IMR-90 (cell line): ENCODE data around the gene RPTOR. TPM values are rescaled to one million over a fixed set of nuclear protein-coding genes. Genes with fewer than 3 reads are reported as not detected.

ENCODE experiments used
- ATAC-seq: fragments of 200-7000 bp; cut with Tn5 transposase; 2 replicates; pipeline ENCODE4 v1.9.1; 2020; ENCODE audit warnings: low read depth, mild to moderate bottlenecking, moderate library complexity
- BruUV-seq: library from RNA; stranded (reverse); fragments of 400-500 nt; replicated peaks from 2 replicates; lab custom pipeline; 2021; lab: Mats Ljungman, UMichigan
- CTCF ChIA-PET: fragments of 300-600 bp; formaldehyde crosslinking; extraction: SDS; loops from one replicate; lab custom pipeline; 2021; ENCODE audit warnings: antibody characterized with exemption; lab: Yijun Ruan, JAX
- POLR2A ChIA-PET: fragments of 300-600 bp; sonication (Branson Sonifier 250); formaldehyde crosslinking; loops from one replicate; lab custom pipeline; 2022; ENCODE audit warnings: antibody characterized with exemption; ENCODE audit not compliant: unreplicated experiment; lab: Charles Lee
- DNase-seq: peaks from one replicate; pipeline ENCODE4 v3.0.0; 2013
- H2AFZ ChIP-seq: replicated peaks from 2 replicates; pipeline ENCODE3; 2013; ENCODE audit warnings: low read length, mild to moderate bottlenecking; ENCODE audit not compliant: poor library complexity
- H2AK5ac ChIP-seq: 2 replicates; pipeline ENCODE4 v1.6.1; 2013; ENCODE audit warnings: low read depth, low read length, inconsistent platforms
- H2AK9ac ChIP-seq: replicated peaks from 2 replicates; pipeline ENCODE3; 2013; ENCODE audit warnings: mild to moderate bottlenecking, low read depth, low read length, moderate library complexity; ENCODE audit not compliant: poor library complexity
- H2BK120ac ChIP-seq: 2 replicates; pipeline ENCODE4 v1.6.1; 2013; ENCODE audit warnings: low read depth, low read length, inconsistent platforms
- H2BK15ac ChIP-seq: 3 replicates; pipeline ENCODE4 v1.6.1; 2013; ENCODE audit warnings: low read depth, low read length, inconsistent platforms
- H2BK20ac ChIP-seq: 2 replicates; pipeline ENCODE4 v1.6.1; 2013; ENCODE audit warnings: low read depth, mild to moderate bottlenecking, inconsistent platforms, low read length, moderate library complexity
- H2BK5ac ChIP-seq: 2 replicates; pipeline ENCODE4 v1.6.1; 2013; ENCODE audit warnings: mild to moderate bottlenecking, low read depth, low read length, inconsistent platforms; ENCODE audit not compliant: poor library complexity, severe bottlenecking
- H3K14ac ChIP-seq: replicated peaks from 2 replicates; pipeline ENCODE4 v1.6.1; 2013; ENCODE audit warnings: low read depth, low read length, inconsistent platforms
- H3K18ac ChIP-seq: 2 replicates; pipeline ENCODE4 v1.6.1; 2013; ENCODE audit warnings: low read depth, low read length, control low read depth
- H3K23ac ChIP-seq: 2 replicates; pipeline ENCODE4 v1.6.1; 2013; ENCODE audit warnings: low read depth, low read length, inconsistent platforms
- H3K27ac ChIP-seq: 2 replicates; pipeline ENCODE4 v1.5.1; 2013; ENCODE audit warnings: mild to moderate bottlenecking, control low read depth, low read length; ENCODE audit not compliant: insufficient read depth
- H3K27me3 ChIP-seq: 2 replicates; pipeline ENCODE4 v1.6.1; 2013; ENCODE audit warnings: low read length; ENCODE audit not compliant: control insufficient read depth, insufficient read depth
- H3K36me3 ChIP-seq: 2 replicates; pipeline ENCODE4 v1.6.1; 2013; ENCODE audit warnings: low read length, mixed read lengths; ENCODE audit not compliant: control insufficient read depth, insufficient read depth
- H3K4ac ChIP-seq: 2 replicates; pipeline ENCODE4 v1.6.1; 2013; ENCODE audit warnings: low read depth, low read length, inconsistent platforms
- H3K4me1 ChIP-seq: 2 replicates; pipeline ENCODE4 v1.6.1; 2013; ENCODE audit warnings: low read length, mixed read lengths; ENCODE audit not compliant: control insufficient read depth, insufficient read depth
- H3K4me2 ChIP-seq: 2 replicates; pipeline ENCODE4 v1.6.1; 2013; ENCODE audit warnings: low read depth, mild to moderate bottlenecking, control low read depth, low read length, moderate library complexity
- H3K4me3 ChIP-seq: 2 replicates; pipeline ENCODE4 v1.5.1; 2013; ENCODE audit warnings: low read depth, mild to moderate bottlenecking, control low read depth, low read length, moderate library complexity; ENCODE audit not compliant: insufficient read depth
- H3K56ac ChIP-seq: 2 replicates; pipeline ENCODE4 v1.6.1; 2013; ENCODE audit warnings: low read length, inconsistent platforms; ENCODE audit not compliant: insufficient read depth; ENCODE audit errors: extremely low read depth
- H3K79me1 ChIP-seq, 2 experiments: 2 replicates each; pipeline ENCODE4 v1.6.1; 2013; ENCODE audit warnings: low read length in 2 of 2, inconsistent platforms in 1 of 2, low read depth in 1 of 2
- H3K9ac ChIP-seq: 2 replicates; pipeline ENCODE4 v1.6.1; 2013; ENCODE audit warnings: low read depth, low read length, control low read depth
- H3K9me1 ChIP-seq: 2 replicates; pipeline ENCODE4 v1.6.1; 2013; ENCODE audit warnings: low read length, inconsistent platforms; ENCODE audit not compliant: insufficient read depth
- H3K9me3 ChIP-seq: 2 replicates; pipeline ENCODE4 v1.6.1; 2013; ENCODE audit warnings: low read length; ENCODE audit not compliant: control insufficient read depth, insufficient read depth
- H4K20me1 ChIP-seq: 2 replicates; pipeline ENCODE4 v1.6.1; 2013; ENCODE audit warnings: low read length, inconsistent platforms; ENCODE audit not compliant: insufficient read depth
- H4K5ac ChIP-seq: 2 replicates; pipeline ENCODE4 v1.6.1; 2013; ENCODE audit warnings: mild to moderate bottlenecking, low read depth, low read length, control low read depth
- H4K8ac ChIP-seq, 2 experiments: 2 replicates each; pipeline ENCODE4 v1.6.1; 2013; ENCODE audit warnings: low read depth in 2 of 2, low read length in 2 of 2, control low read depth in 1 of 2, inconsistent platforms in 1 of 2
- H4K91ac ChIP-seq: 2 replicates; pipeline ENCODE4 v1.6.1; 2013; ENCODE audit warnings: low read depth, low read length, inconsistent platforms; ENCODE audit not compliant: insufficient read depth
- BHLHE40 ChIP-seq: fragments of 150-350 bp; IDR thresholded peaks from 2 replicates; pipeline ENCODE4 v1.6.1; 2016; ENCODE audit warnings: mild to moderate bottlenecking, low read depth, low read length
- CEBPB ChIP-seq: IDR thresholded peaks from 2 replicates; pipeline ENCODE4 v1.6.1; 2012; ENCODE audit warnings: low read depth, low read length, improper control_type of control experiment
- CTCF ChIP-seq: conservative IDR thresholded peaks from 2 replicates; pipeline ENCODE4 v1.5.1; 2012; ENCODE audit warnings: mild to moderate bottlenecking, low read depth, low read length, improper control_type of control experiment
- MXI1 ChIP-seq: IDR thresholded peaks from 2 replicates; pipeline ENCODE4 v1.6.1; 2012; ENCODE audit warnings: low read depth, mild to moderate bottlenecking, low read length, moderate library complexity, borderline replicate concordance
- POLR2A ChIP-seq: IDR thresholded peaks from 2 replicates; pipeline ENCODE4 v1.6.1; 2012; ENCODE audit warnings: mild to moderate bottlenecking, low read depth, low read length
- USF2 ChIP-seq: fragments of 150-350 bp; IDR thresholded peaks from 2 replicates; pipeline ENCODE4 v1.6.1; 2017; ENCODE audit warnings: mild to moderate bottlenecking, antibody characterized with exemption, low read length, low read depth
- WGBS, 2 experiments: methylation state at CpG; one replicate each; pipeline versions ENCODE4 v1.1.5 to v1.1.7; 2013; ENCODE audit warnings: missing lambda C conversion rate in 2 of 2; ENCODE audit not compliant: insufficient read length in 1 of 2; ENCODE audit errors: extremely low coverage in 2 of 2; 5-methylcytosine and 5-hydroxymethylcytosine counted together
- dilution Hi-C: fragments of 300-500 bp; cut with HindIII; formaldehyde crosslinking; loops from one replicate; pipeline ENCODE4 v1.14.3; 2018; ENCODE audit warnings: low sequenced_read_pairs; ENCODE audit not compliant: unreplicated experiment
- in situ Hi-C: fragments of 300-500 bp; cut with MboI; formaldehyde crosslinking; loops from 3 replicates; pipeline ENCODE4 v1.14.3; 2019; ENCODE audit warnings: low sequenced_read_pairs, inconsistent platforms, mixed read lengths
- intact Hi-C: fragments of 100-400 bp; cut with micrococcal nuclease; formaldehyde crosslinking; loops from 2 replicates; pipeline ENCODE4 v1.10.0; 2022
- polyA plus RNA-seq, 3 experiments: library from polyadenylated mRNA; depleted of rRNA; stranded (reverse); fragments of >200 nt; gene quantifications; 2 replicates each; pipeline ENCODE4 v1.2.3, GENCODE V29; 2012; ENCODE audit warnings: low replicate concordance in 1 of 3
- total RNA-seq: library from RNA; depleted of rRNA; stranded (reverse); fragments of >200 nt; gene quantifications from 2 replicates; pipeline ENCODE4 v1.2.3, GENCODE V29; 2012

The RPTOR gene
- total and polyA plus RNA-seq, 2 of the 4 experiments (the other 2 are of a cell fraction): 10.8 to 14.7 TPM

- Histone ChIP-seq H2AFZ (no peak overlapping the region), H4K8ac (no peak overlapping the region), H3K4ac (peak overlapping the region; percentile 29; the same call in 1 of the 2 replicates), H2BK120ac (peak overlapping the region; percentile 30), H2BK5ac (no peak overlapping the region), H3K56ac (no peak overlapping the region), H3K27ac (no peak overlapping the region), H3K27me3 (no peaks in the 10 kb centered on the region), H3K23ac (no peak overlapping the region), H3K79me1 (peaks cover 26 to 69% of the 10 kb centered on the region in 2 experiments), H2BK20ac (no peak overlapping the region), H3K4me3 (no peak overlapping the region), H2BK15ac (no peak overlapping the region), H4K20me1 (no peaks in the 10 kb centered on the region), H2AK9ac (no peak overlapping the region), H3K18ac (no peak overlapping the region), H3K4me2 (no peak overlapping the region), H3K9me1 (peaks cover 20% of the 10 kb centered on the region), H3K9ac (no peak overlapping the region), H2AK5ac (peak overlapping the region; percentile 58), H4K91ac (peak overlapping the region; percentile 29), H3K14ac (no peak overlapping the region), H3K9me3 (no peaks in the 10 kb centered on the region), H4K5ac (no peak overlapping the region), H3K36me3 (0 out of 2 replicates have a peak, but pooled peaks cover 4% of the 10 kb centered on the region), H3K4me1 (peaks cover 18% of the 10 kb centered on the region)
- intact Hi-C loops (no loop called here), in situ Hi-C loops (no loop called here), dilution Hi-C loops (no loop called here)
- BruUV-seq: no TSS peak
- 89% methylated on average over 9 of the region's 21 CpGs; no CpG with 5 or more reads in 1 of the 2 experiments for WGBS, 2 experiments
- POLR2A ChIA-PET: no interaction called here
- DNase-seq (no peak), ATAC-seq (no peak)
- CTCF ChIA-PET: no interaction called here
- TF ChIP-seq BHLHE40: no peak
- TF ChIP-seq POLR2A: no peak
- no peak for TF ChIP-seq MXI1
- TF ChIP-seq CTCF: no peak
- TF ChIP-seq USF2: no peak
- no peak for TF ChIP-seq CEBPB
These were observed 226.4 kb downstream of the RPTOR start for GRCh38 chr17:80770881-80771611.
